Activated naive CD4-positive, alpha-beta T cell treated with anti-CD3 and anti-CD28 coated beads, Interleukin-2, amount 50 U/mL, for 24 hours (primary cell): ENCODE results near the gene ZNF165.
"Not testable (repeated sequence)": the region's sequence is repeated elsewhere in the genome, so short reads cannot be mapped to it uniquely, and the experiment has no call there.

ENCODE experiments used
- H3K27ac Mint-ChIP-seq: one replicate; pipeline ENCODE4 v1.8.0; 2021; ENCODE audit warnings: mild to moderate bottlenecking, mixed read lengths
- H3K27me3 Mint-ChIP-seq: one replicate; pipeline ENCODE4 v1.8.0; 2021; ENCODE audit warnings: mixed read lengths
- H3K36me3 Mint-ChIP-seq: one replicate; pipeline ENCODE4 v1.8.0; 2021; ENCODE audit warnings: mixed read lengths
- H3K4me1 Mint-ChIP-seq: one replicate; pipeline ENCODE4 v1.8.0; 2021; ENCODE audit warnings: mixed read lengths
- H3K4me3 Mint-ChIP-seq: one replicate; pipeline ENCODE4 v1.8.0; 2021; ENCODE audit warnings: mild to moderate bottlenecking, mixed read lengths
- H3K9me3 Mint-ChIP-seq: one replicate; pipeline ENCODE4 v1.8.0; 2021; ENCODE audit warnings: mixed read lengths

Gene ZNF165

DNA sequence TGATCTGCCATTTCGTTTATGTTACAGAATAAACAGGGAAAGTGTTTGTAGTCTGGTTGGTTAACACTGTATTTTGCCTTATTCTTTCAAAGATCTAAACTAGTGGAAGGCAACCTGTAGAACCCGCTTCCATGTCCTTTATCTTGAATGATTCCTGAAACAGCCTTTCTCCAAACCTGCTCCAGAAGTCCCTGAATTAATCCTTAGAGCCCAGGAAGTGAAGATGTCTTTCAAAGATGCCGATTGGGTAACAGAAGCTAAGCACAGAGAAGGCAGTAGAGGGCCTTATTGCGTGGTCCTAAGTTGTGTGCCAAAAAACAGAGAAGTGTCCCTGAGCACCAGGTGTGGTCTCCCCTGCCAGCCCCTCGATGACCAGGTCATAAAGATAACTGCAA lies 24.9 kb downstream of the ZNF165 start:
- H3K4me1 Mint-ChIP-seq: peaks cover 10% of the 10 kb centered on the region
- H3K27ac Mint-ChIP-seq: peak overlapping the region; percentile 23
- peak overlapping the region; percentile 92 for H3K4me3 Mint-ChIP-seq
- H3K9me3 Mint-ChIP-seq: no peaks in the 10 kb centered on the region
- no peaks in the 10 kb centered on the region for H3K27me3 Mint-ChIP-seq
- H3K36me3 Mint-ChIP-seq: no peaks in the 10 kb centered on the region

DNA sequence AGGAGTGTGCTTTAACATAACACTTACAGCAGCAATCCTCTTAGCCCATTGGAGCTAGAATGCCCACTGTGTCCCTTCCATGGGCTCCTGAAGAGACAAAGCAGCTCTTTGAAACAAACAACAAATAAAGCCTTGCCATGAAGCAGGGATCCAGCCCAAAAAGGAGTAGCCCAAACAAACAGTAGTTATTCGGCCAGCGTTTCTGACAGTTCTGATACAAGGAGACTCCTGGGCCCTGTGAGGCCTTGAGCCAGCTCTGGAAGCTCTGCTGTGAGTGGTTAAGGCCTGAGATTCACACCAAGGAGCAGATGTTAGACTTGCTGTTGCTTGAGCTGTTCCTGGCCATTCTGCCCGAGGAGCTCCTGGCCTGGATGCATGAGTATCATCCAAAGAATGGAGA lies 27.1 kb downstream of the ZNF165 start:
- H3K27me3 Mint-ChIP-seq: no peaks in the 10 kb centered on the region
- peaks cover 10% of the 10 kb centered on the region for H3K4me1 Mint-ChIP-seq
- no peaks in the 10 kb centered on the region for H3K36me3 Mint-ChIP-seq
- H3K4me3 Mint-ChIP-seq: no peak overlapping the region
- no peaks in the 10 kb centered on the region for H3K9me3 Mint-ChIP-seq
- H3K27ac Mint-ChIP-seq: no peak overlapping the region

DNA sequence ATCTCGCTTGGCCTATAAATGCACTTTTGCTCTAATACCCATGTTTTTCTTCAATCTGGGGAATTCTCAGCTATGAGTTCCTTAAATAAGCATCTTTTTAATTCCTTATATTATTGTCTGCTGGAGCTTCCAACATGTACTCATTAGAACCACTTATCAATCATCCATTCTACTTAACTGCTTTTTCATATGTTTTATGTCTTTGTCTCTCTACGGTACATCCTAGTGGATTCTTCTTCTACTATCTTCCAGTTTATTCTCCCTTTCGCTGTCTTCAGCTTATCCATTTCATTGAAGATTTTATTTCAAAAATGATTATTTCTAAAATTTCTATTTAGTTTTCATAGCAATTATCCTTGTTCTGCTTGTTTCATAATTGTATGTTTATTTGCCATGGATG lies 31.6 kb downstream of the ZNF165 start:
- Mint-ChIP-seq H3K4me3 (no peak overlapping the region), H3K36me3 (peaks cover 10% of the 10 kb centered on the region), H3K27ac (no peak overlapping the region), H3K4me1 (no peaks in the 10 kb centered on the region), H3K27me3 (no peaks in the 10 kb centered on the region), H3K9me3 (no peaks in the 10 kb centered on the region)

DNA sequence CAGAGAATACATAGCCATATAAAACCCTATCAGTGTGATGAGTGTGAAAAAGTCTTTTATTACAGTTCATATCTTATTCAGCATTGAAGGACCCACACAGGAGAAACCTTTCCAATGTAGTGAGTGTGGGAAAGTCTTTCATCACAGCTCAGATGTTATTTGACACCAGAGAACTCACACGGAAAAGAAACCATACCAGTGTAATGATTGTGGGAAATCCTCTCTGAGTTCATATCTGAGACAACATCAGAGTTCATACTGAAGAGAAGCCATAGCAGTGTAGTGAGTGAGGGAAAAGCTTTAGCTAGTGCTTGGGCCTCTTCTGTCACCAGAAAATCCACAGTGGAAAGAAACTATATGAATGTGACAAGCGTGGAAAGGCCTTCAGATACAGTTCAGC lies 35.4 kb downstream of the ZNF165 start:
- Mint-ChIP-seq H3K36me3 (peaks cover 20% of the 10 kb centered on the region), H3K4me1 (no peaks in the 10 kb centered on the region), H3K27me3 (no peaks in the 10 kb centered on the region), H3K9me3 (no peaks in the 10 kb centered on the region), H3K27ac (no peak overlapping the region), H3K4me3 (no peak overlapping the region)

DNA sequence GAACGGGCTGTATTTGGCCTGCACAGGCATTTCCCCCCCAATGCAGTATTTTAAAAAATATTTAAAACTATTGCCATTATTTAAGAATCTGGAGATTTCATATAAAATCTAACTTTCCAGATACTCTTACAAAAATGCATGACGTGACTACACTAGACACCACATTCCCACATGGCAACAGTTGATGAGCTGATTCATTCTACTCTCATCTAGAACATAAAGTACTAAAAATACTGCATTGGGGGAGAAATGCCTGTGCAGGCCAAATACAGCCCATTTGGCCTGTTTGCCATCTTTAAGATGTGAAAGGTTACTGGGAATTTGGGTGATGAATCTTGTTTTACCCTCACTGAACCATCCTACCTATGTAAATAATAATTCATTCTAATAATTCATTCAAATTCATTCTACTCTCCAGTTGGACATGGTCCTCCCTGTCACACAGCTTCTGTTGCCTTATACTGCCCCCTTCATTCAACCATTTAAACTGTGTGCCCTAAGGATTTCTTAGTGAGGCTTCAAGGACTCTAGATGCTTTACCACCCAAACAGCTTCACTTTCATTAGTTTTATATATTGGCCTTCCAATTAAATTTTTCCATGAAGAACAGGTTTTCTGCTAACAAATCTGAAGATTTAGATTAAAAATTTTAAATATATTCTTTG lies 37.1 kb downstream of the ZNF165 start:
- Mint-ChIP-seq H3K4me3 (no peak overlapping the region), H3K27ac (no peak overlapping the region)

DNA sequence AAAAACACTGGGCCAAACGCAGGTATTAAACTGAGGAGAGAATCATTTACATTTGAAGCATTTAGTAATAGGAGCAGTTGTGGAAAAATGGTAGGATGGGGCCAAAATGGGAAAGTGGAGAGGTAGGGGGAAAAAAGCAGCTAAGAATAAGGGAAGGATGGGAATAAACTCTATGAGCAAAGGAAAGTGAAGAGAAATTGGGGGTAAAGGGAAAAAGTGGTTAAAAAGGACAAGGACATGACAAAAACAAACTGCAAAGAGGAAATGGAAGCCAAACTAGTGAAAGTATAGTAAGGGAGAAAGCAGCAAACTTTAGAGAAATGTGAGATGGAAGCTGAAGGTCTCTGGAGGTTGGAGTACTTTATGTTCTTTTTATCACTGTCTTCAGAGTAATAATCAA lies 37.8 kb downstream of the ZNF165 start:
- H3K36me3 Mint-ChIP-seq: peaks cover 28% of the 10 kb centered on the region
- no peak overlapping the region for H3K4me3 Mint-ChIP-seq
- H3K9me3 Mint-ChIP-seq: no peaks in the 10 kb centered on the region
- H3K27me3 Mint-ChIP-seq: no peaks in the 10 kb centered on the region
- no peak overlapping the region for H3K27ac Mint-ChIP-seq
- H3K4me1 Mint-ChIP-seq: peaks cover 7% of the 10 kb centered on the region

More for the DNA sequence above, 37.1 kb downstream of the ZNF165 start:
- Mint-ChIP-seq H3K4me1 (no peaks in the 10 kb centered on the region), H3K36me3 (peaks cover 25% of the 10 kb centered on the region), H3K27me3 (no peaks in the 10 kb centered on the region), H3K9me3 (no peaks in the 10 kb centered on the region)

DNA sequence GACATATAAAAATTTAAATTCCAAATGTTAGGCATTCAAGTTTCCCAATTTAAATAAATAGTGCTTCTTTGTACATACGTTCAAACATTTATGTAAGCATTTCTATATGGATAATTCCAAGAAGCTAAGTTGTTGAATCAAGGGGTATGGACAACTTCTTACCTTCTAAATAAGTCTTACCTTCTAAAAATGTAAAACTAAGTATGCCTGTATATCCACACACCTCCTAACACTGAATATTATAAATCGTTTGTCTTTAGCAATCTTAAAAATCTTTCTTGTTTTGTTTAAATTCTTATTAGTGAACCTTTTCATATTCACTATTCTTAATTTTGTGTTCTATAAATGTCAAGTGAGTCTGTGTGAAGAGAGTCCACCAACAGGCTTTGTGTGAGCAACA lies 41.5 kb downstream of the ZNF165 start:
- H3K9me3 Mint-ChIP-seq: no peaks in the 10 kb centered on the region
- H3K36me3 Mint-ChIP-seq: peaks cover 22% of the 10 kb centered on the region
- H3K27me3 Mint-ChIP-seq: no peaks in the 10 kb centered on the region
- H3K27ac Mint-ChIP-seq: no peak overlapping the region
- H3K4me1 Mint-ChIP-seq: peaks cover 41% of the 10 kb centered on the region
- no peak overlapping the region for H3K4me3 Mint-ChIP-seq

DNA sequence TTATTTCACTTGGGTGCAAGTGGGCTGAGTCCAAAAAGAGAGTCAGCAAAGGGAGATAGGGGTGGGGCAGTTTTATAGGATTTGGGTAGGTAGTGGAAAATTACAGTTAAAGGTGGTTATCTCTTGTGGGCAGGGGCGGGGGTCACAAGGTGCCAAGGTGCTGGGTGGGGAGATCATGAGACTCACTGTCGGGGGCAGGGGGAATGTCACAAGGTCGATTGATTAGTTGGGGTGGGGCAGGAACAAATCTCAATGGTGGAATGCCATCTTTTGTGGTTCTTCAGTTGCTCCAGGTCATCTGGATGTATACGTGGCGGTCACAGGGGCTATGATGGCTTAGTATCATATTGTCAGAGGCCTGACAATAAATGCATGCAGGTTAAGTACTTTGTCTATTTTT lies 41.9 kb downstream of the ZNF165 start:
- not testable (repeated sequence) for H3K9me3 Mint-ChIP-seq, H3K4me3 Mint-ChIP-seq, H3K27me3 Mint-ChIP-seq, H3K27ac Mint-ChIP-seq
- Mint-ChIP-seq H3K36me3 (peaks cover 22% of the 10 kb centered on the region), H3K4me1 (peaks cover 45% of the 10 kb centered on the region)

DNA sequence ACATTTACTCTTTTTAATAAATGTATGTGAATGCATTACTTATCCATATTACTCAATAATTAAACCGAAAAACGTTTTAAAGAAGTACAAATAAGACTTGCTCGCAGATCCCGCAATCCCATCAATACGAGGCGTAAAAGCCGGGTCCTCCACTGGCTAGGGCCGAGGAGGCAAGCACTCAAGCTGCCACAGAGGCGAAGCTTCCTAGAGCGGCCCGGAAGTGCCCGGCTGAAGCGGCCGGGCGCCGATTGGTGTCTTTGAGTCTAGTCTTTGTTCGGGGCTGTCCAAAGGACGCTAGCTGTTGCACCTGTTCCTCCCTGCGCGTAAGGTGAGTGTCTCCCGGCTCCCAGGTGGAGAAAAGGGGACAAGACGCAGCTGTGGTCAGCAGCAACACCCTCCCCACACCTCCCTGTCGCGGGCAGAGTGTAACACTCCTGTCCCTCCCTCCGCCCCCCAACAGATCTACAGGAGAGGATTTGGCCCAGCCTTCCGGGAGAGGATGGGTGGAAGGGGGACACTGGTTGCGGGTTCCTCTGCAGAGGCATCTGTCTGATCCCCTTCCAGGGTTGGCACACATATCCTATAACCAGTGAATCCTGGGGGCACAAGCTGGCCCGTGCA lies 44.1 kb downstream of the ZNF165 start, which contains the start of gene ZSCAN16:
Gene ZSCAN16, plus strand, starts transcription at position 260 of the 621 bp plus-strand sequence. CDS start 835 bp downstream, outside the sequence.
- Mint-ChIP-seq H3K27me3 (no peaks in the 10 kb centered on the region), H3K4me1 (peaks cover 63% of the 10 kb centered on the region), H3K36me3 (peaks cover 23% of the 10 kb centered on the region), H3K4me3 (peak within 1 kb of the TSS; percentile 95), H3K27ac (peak within 1 kb of the TSS; percentile 93), H3K9me3 (no peaks in the 10 kb centered on the region)

DNA sequence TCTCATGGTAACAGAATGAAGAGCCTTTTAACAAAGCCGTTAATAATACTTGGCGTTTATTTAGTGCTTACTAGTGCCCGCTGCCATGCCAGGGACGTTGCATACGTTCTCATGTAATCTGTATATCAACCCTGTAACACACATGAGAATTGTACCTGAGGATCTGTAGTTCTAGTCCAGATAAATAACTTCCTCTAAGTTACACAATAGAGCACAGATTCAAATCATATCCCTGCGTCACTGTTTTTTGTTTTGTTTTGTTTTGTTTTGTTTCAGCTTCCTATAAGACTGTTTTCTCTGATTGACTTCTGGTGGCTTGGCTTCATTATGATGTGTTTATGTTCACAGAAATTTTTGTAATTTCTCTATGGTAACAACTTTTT lies 44.6 kb downstream of the ZNF165 start:
- peaks cover 68% of the 10 kb centered on the region for H3K4me1 Mint-ChIP-seq

DNA sequence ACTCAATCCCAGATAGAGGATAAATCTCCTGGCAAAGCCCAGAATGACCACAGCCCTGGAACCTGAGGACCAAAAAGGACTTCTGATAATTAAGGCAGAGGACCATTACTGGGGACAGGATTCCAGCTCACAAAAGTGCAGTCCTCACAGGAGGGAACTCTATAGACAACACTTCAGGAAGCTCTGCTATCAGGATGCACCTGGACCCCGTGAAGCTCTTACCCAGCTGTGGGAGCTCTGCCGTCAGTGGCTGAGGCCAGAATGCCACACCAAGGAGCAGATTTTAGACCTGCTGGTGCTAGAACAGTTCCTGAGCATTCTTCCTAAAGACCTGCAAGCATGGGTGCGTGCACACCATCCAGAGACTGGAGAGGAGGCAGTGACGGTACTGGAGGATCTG lies 45.0 kb downstream of the ZNF165 start:
- H3K27ac Mint-ChIP-seq: peak overlapping the region; percentile 93
- H3K36me3 Mint-ChIP-seq: peaks cover 19% of the 10 kb centered on the region
- H3K27me3 Mint-ChIP-seq: no peaks in the 10 kb centered on the region
- no peaks in the 10 kb centered on the region for H3K9me3 Mint-ChIP-seq
- peaks cover 72% of the 10 kb centered on the region for H3K4me1 Mint-ChIP-seq
- peak overlapping the region; percentile 95 for H3K4me3 Mint-ChIP-seq

More for the DNA sequence above, 44.6 kb downstream of the ZNF165 start:
- H3K27ac Mint-ChIP-seq: peak overlapping the region; percentile 93
- H3K36me3 Mint-ChIP-seq: peaks cover 23% of the 10 kb centered on the region
- peak overlapping the region; percentile 95 for H3K4me3 Mint-ChIP-seq
- no peaks in the 10 kb centered on the region for H3K27me3 Mint-ChIP-seq
- H3K9me3 Mint-ChIP-seq: no peaks in the 10 kb centered on the region

DNA sequence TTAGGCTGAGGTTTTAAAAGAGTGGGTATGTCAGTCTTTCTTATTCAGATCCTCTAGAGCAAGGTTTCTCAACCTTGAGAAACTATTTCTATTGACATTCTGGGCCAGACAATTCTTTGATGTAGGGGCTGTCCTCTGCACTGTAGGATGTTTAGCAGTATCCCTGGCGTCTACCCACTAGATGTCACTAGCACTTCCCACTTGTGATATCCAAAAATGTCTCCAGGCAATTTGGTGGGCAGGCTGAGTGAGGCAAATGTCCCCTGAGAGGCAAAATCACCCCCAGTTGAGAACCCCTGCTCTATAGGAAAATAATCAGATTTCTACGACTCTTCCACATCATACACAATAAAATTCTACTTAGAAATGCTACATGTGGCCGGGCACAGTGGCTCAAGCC lies 53.6 kb downstream of the ZNF165 start:
- H3K27ac Mint-ChIP-seq: peak overlapping the region; percentile 87
- peaks cover 19% of the 10 kb centered on the region for H3K36me3 Mint-ChIP-seq
- H3K27me3 Mint-ChIP-seq: no peaks in the 10 kb centered on the region
- no peaks in the 10 kb centered on the region for H3K9me3 Mint-ChIP-seq
- peak overlapping the region; percentile 55 for H3K4me3 Mint-ChIP-seq
- peaks cover 69% of the 10 kb centered on the region for H3K4me1 Mint-ChIP-seq

DNA sequence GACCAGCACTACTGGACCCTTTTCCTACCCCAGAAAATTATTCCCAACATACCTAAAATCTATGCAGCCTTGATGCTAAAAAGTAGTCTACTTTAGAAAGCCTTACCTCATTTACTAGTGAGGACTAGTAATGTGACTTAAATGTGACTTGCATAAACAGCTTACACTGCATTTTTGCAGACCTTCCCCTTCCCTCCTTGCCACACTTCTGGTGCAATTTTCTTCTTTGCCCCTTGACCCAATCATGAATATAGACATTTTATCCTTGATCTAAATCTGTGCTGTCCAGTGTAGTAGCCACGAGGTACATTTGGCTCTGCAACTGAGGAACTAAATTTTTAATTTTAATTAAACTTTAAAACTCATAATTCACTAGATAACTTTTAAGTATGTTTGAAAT lies 54.3 kb downstream of the ZNF165 start:
- Mint-ChIP-seq H3K4me3 (peak overlapping the region; percentile 55), H3K36me3 (peaks cover 16% of the 10 kb centered on the region), H3K9me3 (no peaks in the 10 kb centered on the region), H3K27me3 (no peaks in the 10 kb centered on the region), H3K27ac (peak overlapping the region; percentile 87), H3K4me1 (peaks cover 69% of the 10 kb centered on the region)

DNA sequence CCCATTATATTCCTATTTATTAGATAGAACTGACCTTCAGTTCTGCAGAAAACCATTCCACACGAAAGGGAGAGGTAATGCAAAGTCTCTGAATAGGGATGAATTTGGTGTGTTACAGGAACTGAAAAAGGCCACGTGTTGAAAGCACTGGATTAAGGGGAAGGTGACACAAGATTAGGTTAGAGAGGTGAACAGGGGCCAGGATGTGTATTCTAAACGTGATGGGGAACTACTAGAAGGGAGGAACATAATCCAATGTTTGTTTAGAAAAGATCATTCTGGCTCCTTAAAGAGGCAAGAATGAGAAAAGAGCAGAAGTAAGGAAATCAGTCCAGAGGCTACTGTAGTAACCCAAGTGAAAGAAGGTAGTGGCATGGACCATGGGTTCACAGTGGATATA lies 55.0 kb downstream of the ZNF165 start:
- Mint-ChIP-seq H3K4me1 (peaks cover 69% of the 10 kb centered on the region), H3K9me3 (no peaks in the 10 kb centered on the region), H3K36me3 (peaks cover 16% of the 10 kb centered on the region), H3K27me3 (no peaks in the 10 kb centered on the region), H3K27ac (peak overlapping the region; percentile 99), H3K4me3 (peak overlapping the region; percentile 99)

DNA sequence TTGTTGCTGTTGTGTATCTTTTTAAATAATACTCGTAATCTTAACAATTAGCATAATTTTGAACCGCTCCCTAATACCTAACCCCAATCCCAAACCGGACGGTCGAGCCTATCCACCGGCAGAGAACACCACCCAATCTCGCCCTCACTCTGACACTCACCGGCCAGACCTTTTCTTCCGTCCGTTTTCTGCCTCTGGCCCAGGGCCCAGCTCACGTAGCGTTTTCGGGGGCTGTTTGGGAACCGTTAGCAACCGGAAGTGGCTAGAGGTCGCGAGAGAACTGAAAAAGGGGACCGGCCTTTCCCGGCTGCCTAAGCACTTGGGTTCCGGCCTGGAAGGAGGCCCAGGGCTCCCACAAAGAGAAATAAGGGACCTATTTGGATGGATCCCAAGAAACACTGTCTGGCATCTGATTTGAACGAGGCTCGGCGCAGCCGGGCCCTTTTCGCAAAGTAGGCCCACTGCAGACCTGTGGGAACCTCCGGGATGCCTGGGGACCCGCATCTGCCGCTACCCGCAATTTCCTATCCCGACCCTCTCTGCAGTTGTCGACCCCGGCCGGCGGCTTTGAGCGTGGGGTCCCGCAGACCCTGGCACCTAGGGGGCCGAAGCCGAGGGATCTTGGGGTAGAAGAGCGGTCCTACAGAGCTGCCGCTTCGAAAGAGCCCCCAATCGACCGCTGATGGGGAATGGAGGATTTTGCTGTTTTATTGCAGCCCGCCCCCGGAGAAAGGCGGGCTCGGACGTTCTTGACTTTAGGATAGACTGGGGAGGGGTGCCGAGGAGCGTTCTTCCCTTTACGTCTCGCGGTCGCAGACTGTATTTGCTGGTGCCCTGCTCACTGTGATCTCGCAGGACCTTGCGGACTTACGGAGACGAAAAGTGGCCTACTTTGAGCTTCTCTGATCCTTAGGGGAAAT lies 56.5 kb downstream of the ZNF165 start:
- Mint-ChIP-seq H3K27me3 (no peaks in the 10 kb centered on the region), H3K36me3 (peaks cover 13% of the 10 kb centered on the region), H3K27ac (peak overlapping the region; percentile 99), H3K4me1 (peaks cover 74% of the 10 kb centered on the region), H3K9me3 (no peaks in the 10 kb centered on the region), H3K4me3 (peak overlapping the region; percentile 99)
